Ammon's horn (tissue), 1 donor: ENCODE data around the gene TMBIM4.
"Not testable (repeated sequence)": the region's sequence is repeated elsewhere in the genome, so short reads cannot be mapped to it uniquely, and the experiment has no call there.

Experiments used
- DNase-seq: peaks from one replicate; pipeline ENCODE4 v3.0.0-alpha.2; 2016; ENCODE audit warnings: low spot score

TMBIM4 gene

GRCh38 chr12:66184822-66185221, 15.0 kb upstream of the TMBIM4 start:
- not testable (repeated sequence) for DNase-seq

- no peak for DNase-seq
Measured at GRCh38 chr12:66182956-66183355, 13.2 kb upstream of the TMBIM4 start.

DNA sequence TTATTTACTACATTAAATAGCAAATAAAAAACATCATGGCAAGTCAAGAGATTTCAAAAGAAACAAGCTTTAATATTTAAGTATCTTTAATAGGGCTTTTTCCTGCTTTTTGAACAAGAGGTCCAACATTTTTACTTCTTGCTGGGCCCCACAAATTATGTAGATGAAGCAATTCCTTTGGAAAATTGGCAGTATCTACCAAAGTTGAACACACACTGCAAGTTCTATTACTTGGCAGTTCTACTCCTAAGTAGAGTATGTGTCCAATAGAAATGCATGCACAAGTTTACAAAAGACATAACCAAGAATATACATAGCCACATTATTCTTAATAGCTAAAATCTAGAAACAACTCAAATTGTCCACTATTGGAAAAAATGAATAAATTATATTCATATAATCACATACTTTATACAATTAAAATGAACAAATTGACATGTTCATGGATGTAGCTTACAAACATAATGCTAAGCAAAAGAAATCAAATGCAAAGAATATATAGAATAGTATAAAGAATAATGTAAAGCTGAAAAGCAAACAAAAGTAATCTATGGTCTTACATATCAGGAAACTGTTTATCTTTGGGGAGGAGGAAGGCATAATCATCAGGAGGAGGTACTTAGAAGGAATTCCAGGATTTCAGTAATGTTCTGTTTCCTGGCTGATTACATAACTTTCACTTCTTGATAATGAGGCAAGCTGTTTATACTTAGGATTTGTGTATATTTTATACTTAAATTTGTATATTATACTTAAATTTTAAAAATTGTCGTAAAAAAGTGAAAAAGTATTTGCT, 6.5 kb upstream of the TMBIM4 start:
- DNase-seq: no peak

- DNase-seq: not testable (repeated sequence)
Measured at GRCh38 chr12:66174391-66175325, 4.9 kb upstream of the TMBIM4 start.

DNA sequence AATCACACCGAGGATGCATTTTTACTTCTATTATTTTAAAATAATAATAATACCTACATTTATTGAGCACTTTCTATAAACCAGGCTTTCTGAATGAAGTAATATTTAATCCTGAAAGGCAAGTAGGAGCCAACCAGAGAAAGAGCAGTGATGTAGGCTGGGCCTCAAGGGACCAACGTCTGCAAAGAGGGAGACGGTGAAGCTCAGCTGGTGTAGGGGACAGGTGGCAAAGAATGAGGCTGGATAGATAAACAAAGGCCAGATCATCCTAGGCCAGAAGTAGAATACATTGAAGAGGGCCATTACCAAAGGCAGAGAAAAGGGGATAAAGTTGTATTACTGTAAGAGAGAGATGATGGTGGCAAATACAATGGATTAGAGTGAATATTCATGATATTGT, 810 bp upstream of the TMBIM4 start:
- DNase-seq: no peak

DNA sequence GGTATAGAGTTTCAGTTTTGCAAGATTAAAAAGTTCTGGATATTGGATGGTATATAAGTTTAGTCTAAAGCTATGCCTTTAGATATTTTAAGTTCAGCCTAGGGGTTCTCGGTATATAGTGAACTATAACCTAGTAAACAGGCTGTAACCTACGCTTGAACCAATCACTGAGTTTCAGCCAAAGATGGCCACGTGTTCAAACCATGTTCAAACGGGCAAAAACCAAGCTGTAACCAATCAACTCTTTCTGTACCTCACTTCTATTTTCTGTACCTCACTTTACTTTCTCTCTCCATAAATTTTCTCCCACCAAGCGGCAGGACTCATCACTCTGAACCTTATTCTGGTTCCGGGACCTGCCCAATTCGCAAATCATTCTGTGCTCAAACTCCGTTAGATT, 1.4 kb downstream of the TMBIM4 start:
- DNase-seq: no peak

DNA sequence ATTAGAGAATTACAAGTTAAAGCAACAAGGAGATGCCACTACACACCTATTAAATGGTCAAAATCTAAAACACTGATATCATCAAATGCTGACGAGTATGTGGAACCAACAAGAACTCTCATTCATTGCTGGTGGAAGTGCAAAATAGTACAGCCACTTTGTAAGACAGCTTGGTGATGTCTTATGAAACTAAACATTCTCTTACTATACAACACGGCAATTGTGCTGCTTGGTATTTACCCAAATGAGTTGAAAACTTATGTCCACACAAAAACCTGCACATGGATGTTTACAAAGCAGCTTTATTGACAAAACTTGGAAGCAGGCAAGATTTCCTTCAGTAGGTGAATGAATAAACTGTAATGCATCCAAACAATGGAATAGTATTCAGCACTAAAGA, 3.2 kb downstream of the TMBIM4 start:
- no peak for DNase-seq

DNA sequence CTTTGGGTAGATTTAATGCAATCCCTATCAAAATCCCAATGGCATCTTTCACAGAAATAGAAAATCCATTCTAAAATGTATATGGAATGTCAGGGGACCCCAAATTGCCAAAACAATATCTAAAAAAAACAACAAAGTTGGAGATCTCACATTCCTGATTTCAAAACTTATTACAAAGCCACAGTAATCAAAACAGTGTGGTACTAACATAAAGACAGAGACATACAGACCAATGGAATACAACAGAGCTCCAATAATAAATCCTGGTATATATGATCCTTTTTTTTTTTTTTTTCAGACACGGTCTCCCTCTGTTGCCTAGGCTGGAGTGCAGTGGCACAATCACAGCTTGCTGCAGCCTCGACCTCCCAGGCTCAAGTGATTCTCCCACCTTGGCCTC, 4.7 kb downstream of the TMBIM4 start:
- no peak for DNase-seq

DNA sequence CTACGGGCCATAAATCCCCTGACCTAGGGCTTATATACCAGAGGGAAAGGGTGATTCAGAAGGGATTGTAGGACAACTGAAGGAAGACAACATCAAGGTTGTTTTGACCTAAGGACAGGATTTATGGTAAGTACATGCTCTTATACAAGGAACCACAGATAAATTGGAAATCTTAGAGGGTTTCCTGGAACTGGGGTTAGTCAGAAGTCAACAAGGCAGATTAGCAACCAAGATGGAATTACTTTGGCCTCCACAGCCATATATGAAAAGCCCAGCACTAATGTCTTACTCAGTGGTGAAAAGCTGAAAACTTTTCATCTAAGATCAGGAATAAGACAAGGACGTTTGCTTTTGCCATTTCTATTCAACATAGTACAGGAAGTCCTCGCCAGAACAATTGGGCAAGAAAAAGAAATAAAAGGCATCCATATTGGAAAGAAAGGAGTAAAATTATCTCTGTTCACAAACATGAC, 5.4 kb downstream of the TMBIM4 start:
- DNase-seq: no peak

DNA sequence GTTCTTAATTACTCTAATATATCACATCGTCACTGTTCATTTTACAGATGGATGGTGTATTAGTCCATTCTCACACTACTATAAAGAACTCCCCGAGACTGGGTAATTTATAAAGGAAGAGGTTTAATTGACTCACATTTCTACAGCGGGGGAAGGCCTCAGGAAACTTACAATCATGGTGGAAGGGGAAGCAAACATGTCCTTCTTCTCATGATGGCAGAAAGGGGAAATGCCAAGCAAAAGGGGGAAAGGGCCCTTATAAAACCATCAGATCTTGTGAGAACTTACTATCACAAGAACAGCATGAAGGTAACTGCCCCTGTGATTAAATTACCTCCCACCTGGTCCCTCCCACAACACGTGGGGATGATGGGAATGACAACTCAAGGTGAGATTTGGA, 6.5 kb downstream of the TMBIM4 start:
- no peak for DNase-seq

- DNase-seq: no peak
Measured at GRCh38 chr12:66162701-66163100, 7.1 kb downstream of the TMBIM4 start.

GRCh38 chr12:66160704-66161103, 9.1 kb downstream of the TMBIM4 start:
- DNase-seq: no peak

- DNase-seq: no peak
Measured at GRCh38 chr12:66159123-66159522, 10.7 kb downstream of the TMBIM4 start.

DNA sequence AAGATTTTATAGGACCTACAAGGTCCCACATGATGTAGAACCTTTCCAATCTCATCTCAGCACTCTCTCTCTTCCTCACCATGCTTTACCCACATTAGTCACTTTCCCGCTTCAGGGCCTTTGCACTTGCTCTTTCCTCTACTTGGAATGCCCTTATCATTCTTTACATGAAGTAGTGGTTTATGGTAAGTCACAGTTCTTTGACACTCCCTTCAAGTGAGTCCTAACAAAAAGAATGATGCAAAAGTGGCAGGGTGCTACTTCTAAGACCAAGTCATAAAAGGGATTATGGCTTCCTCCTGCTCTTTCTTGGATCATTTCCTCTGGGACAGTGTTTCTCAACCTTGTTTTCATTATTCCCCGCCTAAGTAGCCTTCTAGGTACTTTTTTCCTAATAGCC, 13.1 kb downstream of the TMBIM4 start:
- no peak for DNase-seq

- no peak for DNase-seq
Measured at GRCh38 chr12:66154776-66155175, 15.0 kb downstream of the TMBIM4 start.

- DNase-seq: no peak
Measured at GRCh38 chr12:66152732-66153131, 17.1 kb downstream of the TMBIM4 start.

DNA sequence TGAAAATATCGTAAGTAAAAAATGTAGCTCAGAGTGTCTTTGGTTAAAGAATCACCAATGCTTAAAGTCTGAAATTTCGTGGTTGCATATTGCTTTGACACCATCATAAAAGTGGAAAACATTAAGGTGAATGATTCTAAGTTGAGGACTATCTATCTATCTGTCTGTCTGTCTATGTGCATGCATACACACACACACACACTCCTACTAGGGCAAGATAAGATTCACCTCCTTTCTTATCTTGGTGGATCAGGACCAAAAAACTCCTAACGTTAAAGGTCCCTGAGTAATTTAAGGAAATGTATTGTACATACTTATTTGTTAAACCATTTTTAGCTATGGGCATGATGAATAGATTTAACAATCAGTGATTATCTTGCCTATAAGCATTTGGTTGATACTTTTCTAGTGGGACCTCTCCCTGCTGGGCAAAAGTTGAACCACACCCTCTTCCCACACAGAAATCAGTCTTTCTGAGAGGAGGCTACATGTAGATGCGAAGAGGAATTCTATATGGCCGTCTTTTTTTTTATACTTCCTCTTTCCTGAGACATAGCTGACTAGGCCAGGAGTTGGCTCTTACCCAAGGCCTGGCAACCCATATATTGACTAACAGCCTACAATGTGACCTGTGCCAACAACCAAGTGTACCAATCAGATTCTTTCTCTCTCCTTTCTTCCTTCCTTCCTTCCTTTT, 19.9 kb downstream of the TMBIM4 start:
- DNase-seq: no peak

GRCh38 chr12:66144791-66145754, 24.7 kb downstream of the TMBIM4 start:
- peak; percentile 40 for DNase-seq

DNA sequence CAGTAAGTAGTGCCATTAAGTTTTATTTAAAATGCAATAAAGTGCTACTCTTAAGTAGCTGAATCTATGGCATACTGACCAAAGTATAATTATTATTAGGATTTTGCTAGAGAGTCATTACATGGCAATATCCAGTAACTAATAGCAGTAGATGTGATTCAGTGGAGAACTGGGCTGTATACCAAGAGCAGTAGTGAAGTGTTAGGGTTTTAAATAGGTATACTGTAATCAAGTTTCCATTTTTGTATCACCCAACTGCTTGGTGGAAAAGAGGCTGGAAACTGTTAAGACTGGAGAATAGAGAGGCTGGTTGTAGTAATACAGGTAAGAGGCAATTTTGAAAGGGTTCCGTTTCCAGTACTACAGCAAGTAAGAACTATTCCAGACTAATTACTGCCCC, 25.9 kb downstream of the TMBIM4 start:
- no peak for DNase-seq

DNA sequence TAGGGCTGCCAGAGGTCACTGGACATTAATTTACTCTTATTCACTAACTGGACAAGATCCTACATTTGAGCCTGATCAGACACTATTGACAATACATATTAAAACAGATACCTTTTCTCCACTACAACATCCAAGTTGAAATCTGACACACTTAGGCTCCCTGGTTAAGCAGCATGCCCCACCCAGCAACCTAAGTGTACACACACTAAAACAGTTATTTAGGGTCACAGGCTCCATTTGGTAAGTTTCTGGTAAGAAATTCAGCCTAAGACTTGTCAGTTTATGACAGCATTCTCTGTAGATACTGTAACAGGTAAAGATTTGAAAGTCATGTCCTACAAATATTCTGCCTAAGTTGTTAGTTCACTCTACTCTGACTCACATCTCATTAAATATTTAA, 27.0 kb downstream of the TMBIM4 start:
- DNase-seq: no peak

GRCh38 chr12:66141299-66141698, 28.5 kb downstream of the TMBIM4 start:
- DNase-seq: no peak
